Measurements from ENCODE around the gene RAD51B. TPM values are rescaled to one million over a fixed set of nuclear protein-coding genes. Genes with fewer than 3 reads are reported as not detected.

The RAD51B gene
- total RNA-seq, 4 donors from 2014 or later: 19.6 to 39.7 (median 25.4) TPM

DNA sequence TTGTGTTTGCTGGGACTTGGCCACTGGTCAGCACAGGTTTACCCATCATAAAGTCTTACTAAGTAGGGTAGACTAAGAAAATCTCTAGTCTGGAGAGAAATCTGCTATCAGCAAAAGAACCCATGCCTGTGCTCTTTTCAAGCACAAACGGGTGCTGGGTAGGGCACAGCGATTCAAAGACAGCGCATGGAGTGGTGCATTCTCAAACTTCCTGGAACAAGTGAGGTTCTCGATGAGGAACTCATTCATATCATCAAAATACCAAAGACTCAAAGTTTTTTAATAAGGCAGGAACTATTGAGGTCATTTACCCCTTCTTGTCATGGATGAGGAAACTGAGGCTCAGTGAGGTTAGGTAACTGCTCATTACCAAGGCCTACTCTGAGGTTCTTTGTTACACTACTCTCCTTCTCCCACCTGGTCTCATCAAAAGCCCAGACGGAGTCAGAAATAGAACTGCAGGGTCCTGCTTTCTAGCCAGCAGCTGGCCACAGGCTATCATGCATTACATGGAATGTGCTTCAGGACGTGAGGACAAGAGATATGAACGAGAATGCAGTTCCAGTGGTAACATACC lies 583.0 kb downstream of the RAD51B start:
- no peak for DNase-seq (ENCODE audit: low spot score in 2 of 2)
- Histone ChIP-seq H3K4me1 (peaks cover 76% of the 10 kb centered on the region), H3K27ac (peak overlapping the region; percentile 23), H3K27me3 (no peaks in the 10 kb centered on the region), H3K4me3 (no peak overlapping the region), H3K9me3 (no peaks in the 10 kb centered on the region), H3K36me3 (no peaks in the 10 kb centered on the region)
- TF ChIP-seq, protein P1, sequence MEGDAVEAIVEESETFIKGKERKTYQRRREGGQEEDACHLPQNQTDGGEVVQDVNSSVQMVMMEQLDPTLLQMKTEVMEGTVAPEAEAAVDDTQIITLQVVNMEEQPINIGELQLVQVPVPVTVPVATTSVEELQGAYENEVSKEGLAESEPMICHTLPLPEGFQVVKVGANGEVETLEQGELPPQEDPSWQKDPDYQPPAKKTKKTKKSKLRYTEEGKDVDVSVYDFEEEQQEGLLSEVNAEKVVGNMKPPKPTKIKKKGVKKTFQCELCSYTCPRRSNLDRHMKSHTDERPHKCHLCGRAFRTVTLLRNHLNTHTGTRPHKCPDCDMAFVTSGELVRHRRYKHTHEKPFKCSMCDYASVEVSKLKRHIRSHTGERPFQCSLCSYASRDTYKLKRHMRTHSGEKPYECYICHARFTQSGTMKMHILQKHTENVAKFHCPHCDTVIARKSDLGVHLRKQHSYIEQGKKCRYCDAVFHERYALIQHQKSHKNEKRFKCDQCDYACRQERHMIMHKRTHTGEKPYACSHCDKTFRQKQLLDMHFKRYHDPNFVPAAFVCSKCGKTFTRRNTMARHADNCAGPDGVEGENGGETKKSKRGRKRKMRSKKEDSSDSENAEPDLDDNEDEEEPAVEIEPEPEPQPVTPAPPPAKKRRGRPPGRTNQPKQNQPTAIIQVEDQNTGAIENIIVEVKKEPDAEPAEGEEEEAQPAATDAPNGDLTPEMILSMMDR (IDR thresholded peaks at IDR 0.05): no peak
- no peak for TF ChIP-seq POLR2AphosphoS5 (IDR thresholded peaks at IDR 0.05)
- no peak for TF ChIP-seq POLR2A (IDR thresholded peaks at IDR 0.05)
- no peak for TF ChIP-seq EP300 (IDR thresholded peaks at IDR 0.05)
- WGBS: 76% methylated on average over 7 of the region's 7 CpGs

DNA sequence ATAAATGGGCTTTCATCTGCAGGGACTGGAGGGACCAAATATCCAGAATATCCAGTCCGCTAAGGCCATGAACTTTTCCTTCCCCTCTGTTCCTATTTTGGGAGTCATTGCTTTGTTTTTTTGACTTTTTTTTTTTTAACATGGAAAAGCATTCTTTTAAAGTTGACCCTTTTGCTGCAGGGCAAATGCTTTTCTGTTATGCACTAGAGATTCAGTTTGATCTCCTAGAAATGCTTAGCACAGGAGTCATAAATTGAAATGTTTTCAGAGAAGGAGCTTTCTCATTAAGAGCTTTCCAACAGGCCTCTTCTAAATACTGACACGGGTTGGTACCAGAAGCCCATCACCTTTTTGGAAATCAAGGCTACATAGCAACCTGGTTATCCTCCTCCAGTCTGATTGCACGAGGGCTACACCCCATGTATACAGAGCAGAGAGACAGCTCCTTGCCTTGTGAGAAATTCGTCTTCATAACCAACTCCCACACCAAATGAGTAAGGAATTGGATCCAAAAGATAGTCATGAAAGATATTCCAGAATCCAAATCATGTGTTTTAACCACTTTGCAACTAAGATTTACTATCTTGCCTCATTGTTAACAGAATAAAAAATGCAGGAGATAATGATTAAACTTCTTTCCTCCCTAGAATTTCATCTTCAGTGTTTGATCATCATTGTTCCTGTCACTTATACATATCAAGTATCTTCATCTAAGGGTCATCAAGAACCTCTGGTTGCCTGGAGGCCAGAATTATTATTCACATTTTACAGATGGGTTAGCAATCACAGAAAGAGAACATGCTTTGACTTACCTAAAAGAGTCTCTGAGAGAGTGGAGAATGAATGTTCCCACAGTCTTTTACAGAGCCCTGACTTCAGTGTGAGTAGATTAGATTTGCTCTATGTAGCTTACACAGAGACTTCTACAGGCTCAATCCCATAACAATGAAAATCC lies 583.9 kb downstream of the RAD51B start:
- no peak for TF ChIP-seq POLR2A (IDR thresholded peaks at IDR 0.05)
- TF ChIP-seq POLR2AphosphoS5 (IDR thresholded peaks at IDR 0.05): no peak
- TF ChIP-seq EP300 (IDR thresholded peaks at IDR 0.05): no peak
- TF ChIP-seq, protein P1 (IDR thresholded peaks at IDR 0.05): no peak
- no peak overlapping the region for H3K4me3 ChIP-seq
- WGBS: 32% methylated on average over 4 of the region's 4 CpGs
- H3K4me1 ChIP-seq: peaks cover 74% of the 10 kb centered on the region
- peak overlapping the region; percentile 45 for H3K27ac ChIP-seq
- H3K27me3 ChIP-seq: no peaks in the 10 kb centered on the region
- H3K36me3 ChIP-seq: no peaks in the 10 kb centered on the region
- no peak for DNase-seq (ENCODE audit: low spot score in 2 of 2)
- no peaks in the 10 kb centered on the region for H3K9me3 ChIP-seq

DNA sequence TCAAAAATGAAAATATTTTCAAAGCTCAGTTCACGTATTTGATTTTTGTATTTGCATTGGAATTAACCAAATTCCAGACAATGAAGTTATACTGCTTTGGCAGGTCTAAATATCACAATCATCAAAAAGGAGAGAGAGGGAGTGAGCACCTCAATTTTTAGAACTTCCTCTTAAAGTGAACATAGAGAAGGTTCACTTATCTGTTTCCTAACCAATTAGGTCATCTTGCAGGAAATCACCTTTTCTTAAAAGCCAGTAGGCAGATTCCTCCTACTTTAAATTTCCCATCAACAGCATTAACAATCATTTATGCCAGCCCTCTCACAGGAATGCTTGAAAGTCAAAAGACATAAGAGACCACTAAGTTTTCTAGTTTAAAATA lies 584.6 kb downstream of the RAD51B start:
- Histone ChIP-seq H3K36me3 (no peaks in the 10 kb centered on the region), H3K4me1 (peaks cover 71% of the 10 kb centered on the region), H3K27ac (peak overlapping the region; percentile 45), H3K4me3 (no peak overlapping the region), H3K27me3 (no peaks in the 10 kb centered on the region), H3K9me3 (no peaks in the 10 kb centered on the region)
- TF ChIP-seq, protein P1 (IDR thresholded peaks at IDR 0.05): no peak
- no peak for TF ChIP-seq EP300 (IDR thresholded peaks at IDR 0.05)
- no peak for TF ChIP-seq POLR2A (IDR thresholded peaks at IDR 0.05)
- TF ChIP-seq POLR2AphosphoS5 (IDR thresholded peaks at IDR 0.05): no peak
- no peak for DNase-seq (ENCODE audit: low spot score in 2 of 2)
- 68% methylated on average over 1 of the region's 1 CpG for WGBS

DNA sequence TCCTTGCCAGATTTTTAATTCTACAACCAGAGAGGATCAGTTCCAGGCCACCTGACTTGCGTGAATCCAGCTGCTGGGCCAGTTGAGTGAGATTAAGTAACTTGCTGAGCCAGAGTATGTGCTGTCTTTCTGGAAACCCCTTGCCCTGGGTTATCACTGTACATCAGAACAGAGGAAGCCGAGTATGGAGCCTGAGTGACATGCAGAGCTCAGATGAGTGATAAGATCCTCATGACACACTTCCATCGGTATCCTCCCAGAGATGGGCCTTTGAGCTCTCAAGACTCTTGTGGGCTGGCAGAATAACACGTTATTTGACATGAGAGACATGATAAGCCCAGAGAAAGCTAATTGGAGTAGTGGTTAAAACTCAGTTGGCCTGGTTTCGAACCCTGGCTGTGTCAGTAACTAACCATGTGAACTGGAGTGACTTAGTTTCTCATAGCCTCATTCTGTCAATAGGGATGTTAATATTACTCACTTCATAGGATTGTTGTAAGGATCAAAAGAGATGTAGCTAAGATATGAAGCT lies 585.1 kb downstream of the RAD51B start:
- H3K9me3 ChIP-seq: no peaks in the 10 kb centered on the region
- peaks cover 68% of the 10 kb centered on the region for H3K4me1 ChIP-seq
- WGBS: 49% methylated on average over 5 of the region's 5 CpGs
- TF ChIP-seq POLR2AphosphoS5 (IDR thresholded peaks at IDR 0.05): peak in 1 of 3 donors; percentile 37
- no peak for TF ChIP-seq EP300 (IDR thresholded peaks at IDR 0.05)
- no peak for DNase-seq (ENCODE audit: low spot score in 2 of 2)
- H3K27me3 ChIP-seq: no peaks in the 10 kb centered on the region
- no peak overlapping the region for H3K4me3 ChIP-seq
- H3K27ac ChIP-seq: peak overlapping the region; percentile 45
- H3K36me3 ChIP-seq: no peaks in the 10 kb centered on the region

DNA sequence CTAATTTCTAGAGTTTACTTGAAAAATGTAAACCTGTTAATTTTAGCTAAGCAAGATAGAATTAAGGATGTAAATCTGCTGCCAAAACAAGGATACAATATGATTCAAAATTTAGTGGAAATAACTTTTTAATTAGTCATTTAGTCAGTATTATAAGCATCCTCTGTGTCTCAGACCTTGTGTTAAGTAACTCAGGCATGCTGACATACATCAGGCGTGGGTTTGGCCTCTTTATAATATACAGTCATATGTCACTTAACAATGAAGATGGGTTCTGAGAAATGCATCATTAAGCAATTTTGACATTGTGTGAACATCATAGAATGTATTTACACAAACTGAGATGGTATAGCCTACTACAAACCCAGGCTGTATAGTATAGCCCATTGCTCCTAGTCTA lies 586.4 kb downstream of the RAD51B start:
- TF ChIP-seq POLR2A (IDR thresholded peaks at IDR 0.05) (no peak), EP300 (IDR thresholded peaks at IDR 0.05) (no peak)
- no peaks in the 10 kb centered on the region for H3K36me3 ChIP-seq
- H3K4me1 ChIP-seq: peaks cover 55% of the 10 kb centered on the region
- H3K27me3 ChIP-seq: no peaks in the 10 kb centered on the region
- no peaks in the 10 kb centered on the region for H3K9me3 ChIP-seq
- no peak overlapping the region for H3K27ac ChIP-seq
- DNase-seq (ENCODE audit: low spot score in 2 of 2): no peak
- WGBS: 58% methylated on average over 1 of the region's 1 CpG
- no peak overlapping the region for H3K4me3 ChIP-seq

DNA sequence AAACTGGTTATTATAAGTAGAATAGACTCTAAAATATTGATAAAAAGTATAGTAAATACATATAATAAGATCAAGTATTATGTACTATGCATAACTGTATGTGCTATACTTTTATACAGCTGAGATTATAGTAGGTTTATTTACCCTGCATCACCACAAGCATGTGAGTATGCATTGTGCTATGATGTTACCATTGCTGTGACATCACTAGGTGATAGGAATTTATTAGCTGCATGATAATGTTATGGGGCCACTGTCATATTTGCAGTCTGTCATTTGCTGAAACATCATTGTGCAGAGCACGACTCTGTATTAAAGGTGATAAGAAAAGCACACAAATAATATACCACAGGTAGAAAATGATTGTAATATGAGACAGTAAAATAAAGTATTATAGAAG lies 587.7 kb downstream of the RAD51B start:
- Histone ChIP-seq H3K4me1 (peaks cover 42% of the 10 kb centered on the region), H3K27ac (no peak overlapping the region), H3K27me3 (no peaks in the 10 kb centered on the region), H3K9me3 (no peaks in the 10 kb centered on the region), H3K4me3 (no peak overlapping the region), H3K36me3 (no peaks in the 10 kb centered on the region)
- WGBS: 100% methylated on average over 1 of the region's 1 CpG
- no peak for TF ChIP-seq EP300 (IDR thresholded peaks at IDR 0.05)
- TF ChIP-seq POLR2A (IDR thresholded peaks at IDR 0.05): no peak
- TF ChIP-seq POLR2AphosphoS5 (IDR thresholded peaks at IDR 0.05): no peak
- TF ChIP-seq, protein P1 (IDR thresholded peaks at IDR 0.05): no peak
- no peak for DNase-seq (ENCODE audit: low spot score in 2 of 2)
